Anterior cingulate cortex (tissue), 58 donors: ENCODE measurements around the gene CSTB.
A peak's percentile ranks its signal among the peaks of the same experiment; 100 is the strongest.

Experiments used
- DNase-seq, 58 donors: peaks; one replicate each; lab custom pipeline; 2025; lab: John Stamatoyannopoulos, UW

The CSTB gene

GRCh38 chr21:43811262-43812105 lies 35.4 kb upstream of the CSTB start:
- no peak for DNase-seq

- DNase-seq = peak in 53 of 58 donors; percentile 11 to 88 (median 56)
Observed at GRCh38 chr21:43810505-43811261, 34.6 kb upstream of the CSTB start.

- DNase-seq = no peak
Observed at GRCh38 chr21:43809853-43810504, 33.9 kb upstream of the CSTB start.

DNA sequence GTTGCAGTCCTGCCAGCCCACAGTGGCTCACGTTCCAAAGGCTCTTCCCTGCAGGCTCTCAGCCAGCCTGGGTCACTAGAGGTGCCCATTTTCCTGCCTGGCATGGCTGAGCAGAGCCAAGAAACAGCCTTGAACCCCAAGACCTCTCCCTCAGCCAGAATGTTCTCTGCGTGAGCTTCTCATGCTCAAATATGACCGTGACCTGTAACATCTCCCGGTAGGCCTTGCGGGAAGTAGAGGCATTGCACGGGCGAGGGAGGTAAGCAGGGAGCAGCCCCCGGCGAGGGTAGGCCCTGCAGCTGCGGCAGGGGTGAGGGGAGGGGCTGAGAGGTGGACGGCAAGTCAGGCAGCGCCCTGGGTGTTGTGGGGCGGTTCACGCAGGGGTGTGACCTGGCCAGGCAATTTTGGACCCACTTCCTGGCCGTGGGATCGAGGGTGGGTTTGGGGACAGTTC lies 33.3 kb upstream of the CSTB start:
- DNase-seq = no peak

DNA sequence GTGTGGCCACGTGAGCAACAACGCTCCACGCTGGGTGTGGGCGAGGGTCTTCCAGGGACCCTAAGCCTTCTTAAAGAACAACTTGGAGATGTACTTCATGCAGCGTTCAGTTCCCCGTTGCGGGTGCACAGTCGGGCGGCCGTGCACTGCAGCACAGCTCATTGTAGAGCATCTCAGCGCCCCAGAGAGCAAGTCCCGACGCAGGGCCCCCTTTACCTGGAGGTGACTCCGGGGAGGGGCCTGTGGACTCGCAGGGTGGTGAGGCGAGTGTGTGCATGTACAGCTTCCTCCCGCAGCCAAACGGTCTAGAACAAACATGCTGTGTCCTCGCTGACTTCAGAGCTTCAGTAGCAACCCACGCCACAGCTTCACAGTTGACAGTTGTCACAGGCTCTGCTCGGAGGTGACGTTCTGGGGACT lies 32.7 kb upstream of the CSTB start:
- DNase-seq = peak in 5 of 58 donors; percentile 14 to 42 (median 22)

- DNase-seq = no peak
Observed at GRCh38 chr21:43808367-43808766, 32.3 kb upstream of the CSTB start.

- no peak for DNase-seq
Observed at GRCh38 chr21:43806017-43806710, 30.1 kb upstream of the CSTB start.

GRCh38 chr21:43805275-43805800 lies 29.2 kb upstream of the CSTB start:
- DNase-seq = no peak

GRCh38 chr21:43803558-43804300 lies 27.6 kb upstream of the CSTB start:
- no peak for DNase-seq

DNA sequence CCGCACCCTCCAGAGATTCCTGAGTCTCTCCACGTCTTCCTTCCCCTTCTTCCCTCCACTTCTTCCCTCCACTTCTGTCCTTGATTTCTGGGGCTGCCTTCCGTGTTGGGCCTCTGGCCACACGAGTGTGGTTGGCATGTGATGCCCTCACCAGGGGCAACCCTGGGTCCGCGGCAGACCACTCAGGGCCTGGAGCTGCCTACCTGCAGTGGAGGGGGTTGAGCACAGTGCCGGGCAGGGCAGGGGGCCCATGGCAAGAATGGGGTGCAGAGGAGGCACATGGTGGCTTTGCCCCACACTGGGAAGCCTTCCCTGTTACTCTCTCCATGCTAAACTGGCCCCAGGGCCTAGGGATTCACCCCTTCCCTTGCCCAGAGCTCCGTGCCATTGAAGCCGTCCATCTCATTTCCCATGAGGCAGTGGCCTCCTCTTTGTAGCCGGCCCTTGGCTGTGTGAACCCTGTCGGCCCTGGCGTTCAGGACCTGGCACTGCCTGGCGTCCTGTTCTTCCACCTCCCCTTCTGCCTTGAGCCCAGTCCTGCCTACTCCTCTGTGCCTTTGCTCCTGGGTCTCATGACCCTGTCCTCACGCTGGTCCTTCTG lies 26.7 kb upstream of the CSTB start:
- no peak for DNase-seq

DNA sequence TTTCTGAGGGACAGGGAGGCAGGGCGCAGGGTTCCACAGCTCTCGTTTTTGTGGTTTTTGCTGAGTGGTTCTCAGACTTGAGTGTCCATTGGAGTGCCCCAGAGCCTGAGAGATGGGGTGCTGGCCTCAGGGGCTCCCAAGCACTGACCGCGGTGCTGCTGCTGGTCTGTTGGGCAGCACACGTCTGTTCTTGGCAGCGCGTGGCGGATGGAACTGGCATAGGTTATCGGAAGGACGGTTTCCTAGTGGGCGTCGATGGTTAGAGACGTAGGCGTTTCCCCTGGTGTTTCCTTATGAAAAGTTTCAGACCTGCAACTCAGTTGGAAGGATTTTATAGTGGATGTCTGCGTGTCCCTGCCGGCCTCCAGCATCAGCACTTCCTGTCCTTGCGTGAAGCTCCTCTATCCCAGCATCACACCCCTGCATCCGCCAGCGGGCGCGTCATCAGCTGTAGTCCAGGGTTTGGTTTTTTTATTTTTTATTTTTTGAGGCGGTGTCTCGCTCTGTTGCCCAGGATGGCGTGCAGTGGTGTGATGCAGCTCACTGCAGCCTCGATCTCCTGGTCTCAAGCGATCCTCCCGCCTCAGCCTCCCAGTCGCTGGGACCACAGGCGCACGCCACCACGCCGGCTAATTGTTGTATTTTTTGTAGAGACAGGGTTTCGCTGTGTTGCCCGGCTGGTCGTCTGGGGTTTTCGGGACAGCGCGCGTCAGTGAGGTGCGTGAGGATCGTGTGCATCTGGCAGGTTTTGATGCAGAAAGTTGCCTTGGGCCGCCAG lies 25.1 kb upstream of the CSTB start:
- DNase-seq = no peak

- no peak for DNase-seq
Observed at GRCh38 chr21:43800566-43800965, 24.5 kb upstream of the CSTB start.

DNA sequence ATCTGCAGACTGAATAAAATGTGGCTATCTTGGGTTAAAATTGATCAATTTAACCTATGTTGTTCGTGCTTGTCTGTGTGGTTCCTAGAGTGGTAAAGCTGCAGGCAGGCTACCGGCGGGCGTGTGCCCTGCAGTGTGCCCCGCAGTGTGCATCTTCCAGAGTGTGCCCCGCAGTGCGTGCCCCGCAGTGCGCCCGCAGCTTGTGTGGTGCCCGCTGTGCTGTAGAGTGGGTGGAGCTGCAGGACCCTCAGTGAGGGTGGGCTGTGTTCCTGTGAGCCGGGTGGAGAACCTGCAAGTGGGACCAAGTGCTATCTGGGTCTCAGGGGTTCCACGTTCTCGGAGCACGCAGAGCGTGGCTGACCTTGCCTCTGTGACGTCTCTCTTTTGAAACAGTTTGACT lies 24.0 kb upstream of the CSTB start:
- no peak for DNase-seq

DNA sequence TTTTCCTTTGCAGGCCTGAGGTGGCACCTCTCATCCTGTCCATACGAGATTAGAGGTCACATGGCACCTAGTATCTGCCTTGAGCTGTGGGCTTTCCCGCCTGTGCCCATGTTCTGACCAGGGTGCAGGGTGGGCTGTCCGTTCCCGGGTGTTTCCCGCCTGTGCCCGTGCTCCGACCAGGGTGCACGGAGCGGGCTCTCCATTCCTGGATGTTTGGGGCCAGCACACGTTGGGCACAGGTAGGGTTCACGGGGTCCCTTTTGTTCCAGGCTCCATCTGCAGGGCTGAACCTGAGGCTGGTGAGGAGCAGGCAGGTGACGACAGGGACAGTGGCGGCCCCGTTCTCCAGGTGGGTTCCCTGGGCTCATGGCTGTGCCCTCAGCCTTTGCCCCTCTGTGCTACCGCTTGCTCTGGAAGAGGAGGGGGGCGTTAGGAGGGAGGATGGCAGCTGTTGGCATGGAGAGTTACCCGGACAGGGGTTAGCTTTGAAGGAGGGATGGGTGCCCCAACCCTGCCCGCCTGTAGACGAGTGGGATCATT lies 23.3 kb upstream of the CSTB start:
- no peak for DNase-seq

- no peak for DNase-seq
Observed at GRCh38 chr21:43797925-43798715, 22.0 kb upstream of the CSTB start.

DNA sequence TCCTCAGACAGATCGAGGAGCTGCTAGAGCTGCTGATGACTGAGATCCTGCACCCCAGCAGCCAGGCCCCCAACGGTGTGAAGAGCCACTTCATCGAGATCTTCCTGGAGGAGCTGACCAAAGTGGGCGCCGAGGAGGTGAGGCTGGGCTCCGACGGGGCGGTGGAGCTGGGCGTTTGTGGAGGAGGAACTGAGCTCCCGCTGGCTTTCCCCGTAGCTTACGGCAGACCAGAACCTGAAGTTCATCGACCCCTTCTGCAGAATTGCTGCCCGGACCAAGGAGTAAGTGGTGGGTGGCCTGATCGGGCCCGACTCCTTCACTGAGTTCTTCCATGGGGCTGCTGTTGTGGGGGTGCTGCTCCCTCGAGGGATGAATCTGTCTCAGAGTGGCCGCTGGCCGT lies 21.3 kb upstream of the CSTB start:
- DNase-seq = no peak

GRCh38 chr21:43794857-43795256 lies 18.7 kb upstream of the CSTB start:
- DNase-seq = no peak
